IPS-NIHi7 (cell line): ENCODE results near the gene FAM222A.

ENCODE experiments used
- DNase-seq: peaks from one replicate; pipeline ENCODE4 v3.0.0; 2012; ENCODE audit warnings: mixed read lengths; ENCODE audit errors: extremely low spot score

The FAM222A gene

GRCh38 chr12:109737126-109737525, 23.5 kb downstream of the FAM222A start:
- no peak for DNase-seq

- DNase-seq: no peak
Measured at GRCh38 chr12:109737631-109738030, 24.0 kb downstream of the FAM222A start.

- no peak for DNase-seq
Measured at GRCh38 chr12:109738209-109738608, 24.6 kb downstream of the FAM222A start.

- DNase-seq: no peak
Measured at GRCh38 chr12:109738878-109739665, 25.4 kb downstream of the FAM222A start.

GRCh38 chr12:109739747-109740693, 26.4 kb downstream of the FAM222A start:
- peak; percentile 81 for DNase-seq

GRCh38 chr12:109740694-109741245, 27.1 kb downstream of the FAM222A start:
- DNase-seq: no peak

GRCh38 chr12:109741286-109741969, 27.8 kb downstream of the FAM222A start:
- no peak for DNase-seq

- DNase-seq: no peak
Measured at GRCh38 chr12:109741970-109742703, 28.5 kb downstream of the FAM222A start.

GRCh38 chr12:109743076-109743910, 29.7 kb downstream of the FAM222A start:
- DNase-seq: no peak

- no peak for DNase-seq
Measured at GRCh38 chr12:109744026-109744425, 30.4 kb downstream of the FAM222A start.

- no peak for DNase-seq
Measured at GRCh38 chr12:109744986-109745942, 31.6 kb downstream of the FAM222A start.

GRCh38 chr12:109752117-109753053, 38.8 kb downstream of the FAM222A start:
- DNase-seq: no peak

- no peak for DNase-seq
Measured at GRCh38 chr12:109753054-109753401, 39.4 kb downstream of the FAM222A start.

GRCh38 chr12:109753959-109754358, 40.3 kb downstream of the FAM222A start:
- no peak for DNase-seq

- DNase-seq: no peak
Measured at GRCh38 chr12:109756457-109756856, 42.8 kb downstream of the FAM222A start.

GRCh38 chr12:109757671-109758265, 44.1 kb downstream of the FAM222A start:
- no peak for DNase-seq
